H9 (cell line): ENCODE results near the gene PRR13. TPM values are rescaled to one million over a fixed set of nuclear protein-coding genes. Genes with fewer than 3 reads are reported as not detected.

Experiments used
- DNase-seq: peaks from one replicate; pipeline ENCODE4 v3.0.0-alpha.2; 2017
- H2AFZ ChIP-seq: one replicate; pipeline ENCODE4 v1.6.1; 2013; ENCODE audit warnings: mild to moderate bottlenecking, low read length, control low read depth, moderate library complexity
- H2AK5ac ChIP-seq: 2 replicates; pipeline ENCODE4 v1.6.1; 2013; ENCODE audit warnings: low read length, control low read depth, mixed read lengths; ENCODE audit not compliant: insufficient read length
- H2BK120ac ChIP-seq: one replicate; pipeline ENCODE4 v1.6.1; 2013; ENCODE audit warnings: low read depth, mild to moderate bottlenecking, low read length, control low read depth, inconsistent platforms; ENCODE audit not compliant: poor library complexity, severe bottlenecking
- H2BK12ac ChIP-seq: 2 replicates; pipeline ENCODE4 v1.6.1; 2013; ENCODE audit warnings: low read length, control low read depth, mixed read lengths, low read depth; ENCODE audit not compliant: insufficient read length
- H2BK15ac ChIP-seq: 2 replicates; pipeline ENCODE4 v1.6.1; 2013; ENCODE audit warnings: low read depth, low read length, control low read depth
- H2BK20ac ChIP-seq: one replicate; pipeline ENCODE4 v1.6.1; 2013; ENCODE audit warnings: low read depth, mild to moderate bottlenecking, low read length, control low read depth, inconsistent platforms; ENCODE audit not compliant: poor library complexity, severe bottlenecking
- H2BK5ac ChIP-seq: 2 replicates; pipeline ENCODE4 v1.6.1; 2013; ENCODE audit warnings: low read length, control low read depth, mixed read lengths; ENCODE audit not compliant: insufficient read length
- H3K14ac ChIP-seq: 2 replicates; pipeline ENCODE4 v1.6.1; 2013; ENCODE audit warnings: low read length, control low read depth; ENCODE audit not compliant: insufficient read depth
- H3K18ac ChIP-seq: 2 replicates; pipeline ENCODE4 v1.6.1; 2013; ENCODE audit warnings: low read depth, mild to moderate bottlenecking, mixed read lengths, low read length, control low read depth; ENCODE audit not compliant: insufficient read length
- H3K23ac ChIP-seq: 2 replicates; pipeline ENCODE4 v1.6.1; 2013; ENCODE audit warnings: low read length, control low read depth, mixed read lengths, low read depth; ENCODE audit not compliant: insufficient read length
- H3K23me2 ChIP-seq: 2 replicates; pipeline ENCODE4 v1.6.1; 2013; ENCODE audit warnings: low read depth, mild to moderate bottlenecking, mixed read lengths, low read length, control low read depth; ENCODE audit not compliant: insufficient read length, poor library complexity, severe bottlenecking
- H3K27ac ChIP-seq: 2 replicates; pipeline ENCODE4 v1.5.1; 2013; ENCODE audit warnings: low read length, control low read depth, mixed read lengths, low read depth; ENCODE audit not compliant: insufficient read length
- H3K27me3 ChIP-seq: 2 replicates; pipeline ENCODE4 v1.6.1; 2013; ENCODE audit warnings: low read length, control low read depth, inconsistent platforms; ENCODE audit not compliant: insufficient read depth
- H3K4ac ChIP-seq: 2 replicates; pipeline ENCODE4 v1.6.1; 2013; ENCODE audit warnings: low read depth, mild to moderate bottlenecking, control low read depth, inconsistent platforms, low read length, moderate library complexity
- H3K4me1 ChIP-seq: 2 replicates; pipeline ENCODE4 v1.6.1; 2013; ENCODE audit warnings: low read length, control low read depth, inconsistent platforms; ENCODE audit not compliant: insufficient read depth
- H3K4me2 ChIP-seq: 2 replicates; pipeline ENCODE4 v1.6.1; 2013; ENCODE audit warnings: low read length, control low read depth, mixed read lengths; ENCODE audit not compliant: insufficient read length, insufficient read depth
- H3K56ac ChIP-seq: 2 replicates; pipeline ENCODE4 v1.6.1; 2013; ENCODE audit warnings: low read depth, mild to moderate bottlenecking, mixed read lengths, low read length, control low read depth; ENCODE audit not compliant: insufficient read length
- H3K79me1 ChIP-seq: 2 replicates; pipeline ENCODE4 v1.6.1; 2013; ENCODE audit warnings: low read depth, mild to moderate bottlenecking, moderate library complexity, low read length, control low read depth, inconsistent platforms; ENCODE audit not compliant: insufficient read depth, poor library complexity, severe bottlenecking
- H3K79me2 ChIP-seq: 2 replicates; pipeline ENCODE4 v1.6.1; 2013; ENCODE audit warnings: low read length, control low read depth, inconsistent platforms; ENCODE audit not compliant: insufficient read depth
- H3K9ac ChIP-seq: 2 replicates; pipeline ENCODE4 v1.6.1; 2013; ENCODE audit warnings: low read length, control low read depth, mixed read lengths; ENCODE audit not compliant: insufficient read length; ENCODE audit errors: extremely low read depth
- H3K9me3 ChIP-seq: one replicate; pipeline ENCODE4 v1.6.1; 2013; ENCODE audit warnings: low read depth, low read length, inconsistent platforms; ENCODE audit not compliant: control insufficient read depth
- H3T11ph ChIP-seq: one replicate; pipeline ENCODE4 v1.6.1; 2013; ENCODE audit warnings: mild to moderate bottlenecking, low read length, control low read depth, inconsistent platforms
- H4K20me1 ChIP-seq: one replicate; pipeline ENCODE4 v1.6.1; 2013; ENCODE audit not compliant: control insufficient read depth, insufficient read length, insufficient read depth
- H4K5ac ChIP-seq: 2 replicates; pipeline ENCODE4 v1.6.1; 2013; ENCODE audit warnings: low read depth, mild to moderate bottlenecking, mixed read lengths, low read length, control low read depth; ENCODE audit not compliant: insufficient read length
- H4K8ac ChIP-seq: replicated peaks from 2 replicates; pipeline ENCODE4 v1.6.1; 2013; ENCODE audit warnings: low read length, control low read depth, mixed read lengths, low read depth; ENCODE audit not compliant: insufficient read length
- H4K91ac ChIP-seq: 2 replicates; pipeline ENCODE4 v1.6.1; 2013; ENCODE audit warnings: low read depth, mild to moderate bottlenecking, moderate library complexity, mixed read lengths, low read length, control low read depth; ENCODE audit not compliant: insufficient read length
- H3K27ac Mint-ChIP-seq, 3 experiments: 2 replicates in 2 of 3; 3 replicates in 1 of 3; pipeline ENCODE4 v1.8.0; 2020 to 2021; ENCODE audit warnings: mixed read lengths in 3 of 3, mild to moderate bottlenecking in 1 of 3, moderate library complexity in 1 of 3
- H3K27me3 Mint-ChIP-seq: 2 replicates; pipeline ENCODE4 v1.8.0; 2021; ENCODE audit warnings: low read depth, mild to moderate bottlenecking, moderate library complexity, mixed read lengths
- H3K36me3 Mint-ChIP-seq, 3 experiments: 2 replicates in 2 of 3; 3 replicates in 1 of 3; pipeline ENCODE4 v1.8.0; 2020 to 2021; ENCODE audit warnings: low read depth in 3 of 3, mixed read lengths in 3 of 3; ENCODE audit not compliant: insufficient read depth in 1 of 3
- H3K4me1 Mint-ChIP-seq, 2 experiments: 2 replicates each; pipeline ENCODE4 v1.8.0; 2020; ENCODE audit warnings: mixed read lengths in 2 of 2
- H3K4me3 Mint-ChIP-seq, 2 experiments: 2 replicates in 1 of 2; 3 replicates in 1 of 2; pipeline ENCODE4 v1.8.0; 2020 to 2021; ENCODE audit warnings: mild to moderate bottlenecking in 2 of 2, mixed read lengths in 2 of 2, moderate library complexity in 1 of 2
- H3K9me3 Mint-ChIP-seq, 2 experiments: 2 replicates in 1 of 2; 3 replicates in 1 of 2; pipeline ENCODE4 v1.8.0; 2020; ENCODE audit warnings: mild to moderate bottlenecking in 2 of 2, mixed read lengths in 2 of 2, moderate library complexity in 1 of 2
- CTCF ChIP-seq: fragments of 200-600 bp; sonication (generic); conservative IDR thresholded peaks from 3 replicates; pipeline ENCODE4 v1.8.0; 2021; ENCODE audit warnings: antibody characterized with exemption, mild to moderate bottlenecking
- WGBS: extraction: QIAGEN DNeasy Blood & Tissue Kit; methylation state at CpG from one replicate; pipeline ENCODE4 v1.1.7; 2013; ENCODE audit warnings: missing lambda C conversion rate, low lambda C conversion rate, mixed read lengths; ENCODE audit not compliant: insufficient read length; ENCODE audit errors: extremely low coverage; 5-methylcytosine and 5-hydroxymethylcytosine counted together
- total RNA-seq: library from RNA; stranded (reverse); gene quantifications from 2 replicates; pipeline ENCODE4 v1.2.1, GENCODE V29; 2021

Gene PRR13
- total RNA-seq, 1 experiment from 2014 or later = 147 TPM

GRCh38 chr12:53418221-53418620 is 23.3 kb upstream of the PRR13 start:
- no peaks in the 10 kb centered on the region for H4K20me1 ChIP-seq
- H3K4me1 ChIP-seq = no peaks in the 10 kb centered on the region; the same call in 1 of the 2 replicates
- no peak overlapping the region for H3K56ac ChIP-seq
- Mint-ChIP-seq H3K4me3 (no peak overlapping the region), H3K27ac (no peak overlapping the region), H3K27me3 (peaks cover 2% of the 10 kb centered on the region; the same call in 1 of the 2 replicates), H3K4me1 (peaks cover 29% of the 10 kb centered on the region in 2 experiments), H3K9me3 (no peaks in the 10 kb centered on the region; a peak in 1 of 5 replicates), H3K36me3 (peaks cover 0 to 2% (median 0%) of the 10 kb centered on the region in 3 experiments; a peak in 2 of 7 replicates)
- H3K23me2 ChIP-seq = no peaks in the 10 kb centered on the region
- H3T11ph ChIP-seq = no peak overlapping the region
- no peaks in the 10 kb centered on the region for H3K79me2 ChIP-seq
- no peak overlapping the region for H2BK12ac ChIP-seq
- no peak overlapping the region for H2AK5ac ChIP-seq
- WGBS = no CpG with 5 or more reads among the region's 3 CpGs
- H3K79me1 ChIP-seq = no peaks in the 10 kb centered on the region
- H4K8ac ChIP-seq = no peak overlapping the region
- no peaks in the 10 kb centered on the region for H3K9me3 ChIP-seq
- no peak overlapping the region for H3K23ac ChIP-seq
- no peak overlapping the region for H2AFZ ChIP-seq
- no peak overlapping the region for H3K4me2 ChIP-seq
- H2BK15ac ChIP-seq = no peak overlapping the region
- H3K18ac ChIP-seq = no peak overlapping the region
- DNase-seq = no peak
- no peak overlapping the region for H3K14ac ChIP-seq
- no peak for TF ChIP-seq CTCF
- H3K27ac ChIP-seq = no peak overlapping the region
- H4K91ac ChIP-seq = no peak overlapping the region
- H3K9ac ChIP-seq = no peak overlapping the region
- H2BK5ac ChIP-seq = no peak overlapping the region
- H4K5ac ChIP-seq = no peak overlapping the region
- no peak overlapping the region for H2BK120ac ChIP-seq
- no peaks in the 10 kb centered on the region for H3K27me3 ChIP-seq
- no peak overlapping the region for H3K4ac ChIP-seq
- no peak overlapping the region for H2BK20ac ChIP-seq
